Spleen (tissue), 7 donors: ENCODE measurements around the gene PDILT.

Source experiments
- CTCF ChIP-seq, 11 experiments: fragments of 200-600 bp in 7 of 11; fragments of 450-650 bp in 4 of 11; sonication (generic) in 4 of 11; IDR thresholded peaks in 8 of 11; conservative IDR thresholded peaks in 3 of 11; 1 replicate in 7 of 11; 2 replicates in 4 of 11; pipeline versions ENCODE4 v1.4.0 to v1.8.0; 2016 to 2021; ENCODE audit warnings: antibody characterized with exemption in 11 of 11, inconsistent platforms in 4 of 11, mild to moderate bottlenecking in 1 of 11
- POLR2A ChIP-seq, 3 donors: fragments of 450-650 bp; IDR thresholded peaks; one replicate each; pipeline ENCODE4 v1.5.1; 2017; ENCODE audit warnings: antibody characterized with exemption in 3 of 3, mild to moderate bottlenecking in 1 of 3
- donor health status: DM: no; HTN: no; CAD: no; lungs with moderate emphysema.
- donor health status: DM: no; HTN: no; CAD: no.
- donor health status: DM: no; HTN: no; CAD: no.

GRCh38 chr16:20415541-20415940 lies 11.0 kb upstream of the PDILT start:
- TF ChIP-seq CTCF (IDR thresholded peaks at IDR 0.05 in 8 of 11, conservative IDR thresholded peaks at IDR 0.05 in 3 of 11) (no peak), POLR2A (IDR thresholded peaks at IDR 0.05) (no peak)
